Central memory CD8-positive, alpha-beta T cell (primary cell): ENCODE data around the gene TMEM243.

Source experiments
- ATAC-seq: fragments of 150-1000 bp; cut with Tn5 transposase; replicated peaks from 2 replicates; pipeline ENCODE4 v1.10.0; 2022; ENCODE audit warnings: mild to moderate bottlenecking, moderate FRiP score, moderate number of reproducible peaks; ENCODE audit not compliant: poor library complexity, severe bottlenecking; ENCODE audit errors: extremely low read depth
- DNase-seq, 2 donors: peaks; one replicate each; pipeline ENCODE4 v3.0.0; 2021; ENCODE audit warnings: low spot score in 2 of 2
- H3K27ac Mint-ChIP-seq: one replicate; pipeline ENCODE4 v1.8.0; 2022; ENCODE audit warnings: low read depth, mild to moderate bottlenecking, moderate library complexity, mixed read lengths
- H3K27me3 Mint-ChIP-seq: one replicate; pipeline ENCODE4 v1.8.0; 2022; ENCODE audit warnings: mixed read lengths
- H3K36me3 Mint-ChIP-seq: one replicate; pipeline ENCODE4 v1.8.0; 2022; ENCODE audit warnings: mild to moderate bottlenecking, moderate library complexity, mixed read lengths; ENCODE audit not compliant: insufficient read depth
- H3K4me1 Mint-ChIP-seq: one replicate; pipeline ENCODE4 v1.8.0; 2022; ENCODE audit warnings: mixed read lengths
- H3K4me3 Mint-ChIP-seq: one replicate; pipeline ENCODE4 v1.8.0; 2022; ENCODE audit warnings: mild to moderate bottlenecking, moderate library complexity, mixed read lengths
- H3K9me3 Mint-ChIP-seq: one replicate; pipeline ENCODE4 v1.8.0; 2022; ENCODE audit warnings: mixed read lengths

Gene TMEM243

GRCh38 chr7:87173471-87173870 lies 46.1 kb downstream of the TMEM243 start:
- Mint-ChIP-seq H3K27ac (peak overlapping the region; percentile 19), H3K9me3 (no peaks in the 10 kb centered on the region), H3K36me3 (peaks cover 69% of the 10 kb centered on the region), H3K4me1 (peaks cover 37% of the 10 kb centered on the region), H3K27me3 (no peaks in the 10 kb centered on the region), H3K4me3 (no peak overlapping the region)
- ATAC-seq (no peak), DNase-seq (no peak)

GRCh38 chr7:87171282-87171934 lies 48.1 kb downstream of the TMEM243 start:
- Mint-ChIP-seq H3K27ac (no peak overlapping the region), H3K4me3 (no peak overlapping the region), H3K4me1 (peaks cover 31% of the 10 kb centered on the region), H3K9me3 (no peaks in the 10 kb centered on the region), H3K36me3 (peaks cover 75% of the 10 kb centered on the region), H3K27me3 (no peaks in the 10 kb centered on the region)
- no peak for ATAC-seq
- DNase-seq, result no peak

GRCh38 chr7:87170828-87171227 lies 48.7 kb downstream of the TMEM243 start:
- no peak for DNase-seq
- Mint-ChIP-seq H3K27me3 (no peaks in the 10 kb centered on the region), H3K36me3 (peaks cover 74% of the 10 kb centered on the region), H3K4me1 (peaks cover 32% of the 10 kb centered on the region), H3K9me3 (no peaks in the 10 kb centered on the region), H3K4me3 (no peak overlapping the region), H3K27ac (peak overlapping the region; percentile 67)
- ATAC-seq, result no peak

- Mint-ChIP-seq H3K27ac (no peak overlapping the region), H3K36me3 (peaks cover 60% of the 10 kb centered on the region), H3K9me3 (no peaks in the 10 kb centered on the region), H3K4me1 (peaks cover 38% of the 10 kb centered on the region), H3K4me3 (no peak overlapping the region), H3K27me3 (no peaks in the 10 kb centered on the region)
- ATAC-seq (no peak), DNase-seq (no peak)
Measured at GRCh38 chr7:87164433-87164832, 55.1 kb downstream of the TMEM243 start.

GRCh38 chr7:87159538-87159937 lies 60.0 kb downstream of the TMEM243 start:
- no peak for ATAC-seq
- Mint-ChIP-seq H3K4me3 (no peak overlapping the region), H3K4me1 (peaks cover 46% of the 10 kb centered on the region)

GRCh38 chr7:87156709-87157108 lies 62.8 kb downstream of the TMEM243 start:
- H3K27me3 Mint-ChIP-seq, result no peaks in the 10 kb centered on the region
- ATAC-seq (no peak), DNase-seq (no peak)
- peaks cover 57% of the 10 kb centered on the region for H3K4me1 Mint-ChIP-seq
- no peak overlapping the region for H3K27ac Mint-ChIP-seq
- peaks cover 21% of the 10 kb centered on the region for H3K36me3 Mint-ChIP-seq
- no peaks in the 10 kb centered on the region for H3K9me3 Mint-ChIP-seq
- peak overlapping the region; percentile 7 for H3K4me3 Mint-ChIP-seq

More at GRCh38 chr7:87159538-87159937, 60.0 kb downstream of the TMEM243 start:
- Mint-ChIP-seq H3K9me3 (no peaks in the 10 kb centered on the region), H3K27me3 (no peaks in the 10 kb centered on the region), H3K27ac (no peak overlapping the region), H3K36me3 (peaks cover 21% of the 10 kb centered on the region)
- DNase-seq, result no peak

GRCh38 chr7:87155788-87156187 lies 63.7 kb downstream of the TMEM243 start:
- Mint-ChIP-seq H3K4me1 (peaks cover 58% of the 10 kb centered on the region), H3K36me3 (peaks cover 21% of the 10 kb centered on the region), H3K27me3 (no peaks in the 10 kb centered on the region), H3K9me3 (no peaks in the 10 kb centered on the region), H3K4me3 (peak overlapping the region; percentile 43), H3K27ac (peak overlapping the region; percentile 16)
- DNase-seq, result no peak
- no peak for ATAC-seq

GRCh38 chr7:87154569-87154968 lies 65.0 kb downstream of the TMEM243 start:
- ATAC-seq, result no peak
- Mint-ChIP-seq H3K27me3 (no peaks in the 10 kb centered on the region), H3K9me3 (no peaks in the 10 kb centered on the region), H3K4me1 (peaks cover 50% of the 10 kb centered on the region), H3K27ac (no peak overlapping the region), H3K4me3 (peak overlapping the region; percentile 95), H3K36me3 (peaks cover 17% of the 10 kb centered on the region)
- no peak for DNase-seq

GRCh38 chr7:87154166-87154565 lies 65.4 kb downstream of the TMEM243 start:
- Mint-ChIP-seq H3K36me3 (peaks cover 17% of the 10 kb centered on the region), H3K4me3 (peak overlapping the region; percentile 95), H3K9me3 (no peaks in the 10 kb centered on the region), H3K4me1 (peaks cover 46% of the 10 kb centered on the region), H3K27me3 (no peaks in the 10 kb centered on the region), H3K27ac (no peak overlapping the region)
- ATAC-seq, result no peak
- no peak for DNase-seq

- DNase-seq (peak; percentile 13 to 18), ATAC-seq (peak; percentile 22)
- no peaks in the 10 kb centered on the region for H3K9me3 Mint-ChIP-seq
- peaks cover 46% of the 10 kb centered on the region for H3K4me1 Mint-ChIP-seq
- H3K27ac Mint-ChIP-seq, result peak overlapping the region; percentile 94
- H3K36me3 Mint-ChIP-seq, result peaks cover 17% of the 10 kb centered on the region
- peak overlapping the region; percentile 95 for H3K4me3 Mint-ChIP-seq
- H3K27me3 Mint-ChIP-seq, result no peaks in the 10 kb centered on the region
Measured at GRCh38 chr7:87152897-87153641, 66.5 kb downstream of the TMEM243 start.

- ATAC-seq, result peak; percentile 79
- DNase-seq, result peak; percentile 64 to 72
- H3K27me3 Mint-ChIP-seq, result no peaks in the 10 kb centered on the region
- H3K9me3 Mint-ChIP-seq, result no peaks in the 10 kb centered on the region
- peaks cover 17% of the 10 kb centered on the region for H3K36me3 Mint-ChIP-seq
- H3K4me3 Mint-ChIP-seq, result peak within 1 kb of the TSS; percentile 95
- peak within 1 kb of the TSS; percentile 94 for H3K27ac Mint-ChIP-seq
- peaks cover 45% of the 10 kb centered on the region for H3K4me1 Mint-ChIP-seq
Measured at GRCh38 chr7:87152112-87152896, 67.2 kb downstream of the TMEM243 start, which contains the start of gene DMTF1. Gene DMTF1, plus strand, starts transcription at chr7:87152453. Its CDS starts 12,489 bp downstream, at chr7:87164942.

- peaks cover 17% of the 10 kb centered on the region for H3K36me3 Mint-ChIP-seq
- ATAC-seq (peak; percentile 26), DNase-seq (no peak)
- H3K4me1 Mint-ChIP-seq, result peaks cover 39% of the 10 kb centered on the region
- no peaks in the 10 kb centered on the region for H3K9me3 Mint-ChIP-seq
- H3K4me3 Mint-ChIP-seq, result peak overlapping the region; percentile 95
- peak overlapping the region; percentile 94 for H3K27ac Mint-ChIP-seq
- H3K27me3 Mint-ChIP-seq, result no peaks in the 10 kb centered on the region
Measured at GRCh38 chr7:87151729-87152111, 67.8 kb downstream of the TMEM243 start.
